Activated CD4-positive, alpha-beta T cell treated with anti-CD3 and anti-CD28 coated beads for 36 hours (primary cell): ENCODE results near the gene SGPL1. TPM values are rescaled to one million over a fixed set of nuclear protein-coding genes. Genes with fewer than 3 reads are reported as not detected.

Source experiments
- ATAC-seq: fragments of 200-7000 bp; cut with Tn5 transposase; one replicate; pipeline ENCODE4 v1.10.0; 2021; ENCODE audit warnings: mild to moderate bottlenecking, moderate library complexity
- CTCF ChIA-PET: fragments of 350-600 bp; sonication (Branson Sonifier 250); formaldehyde crosslinking; loops from one replicate; lab custom pipeline; 2021; ENCODE audit warnings: antibody characterized with exemption; lab: Charles Lee
- POLR2A ChIA-PET: fragments of 350-600 bp; sonication (Branson Sonifier 250); formaldehyde crosslinking; loops from one replicate; lab custom pipeline; 2021; ENCODE audit warnings: antibody characterized with exemption, inconsistent platforms; lab: Charles Lee
- DNase-seq: peaks from one replicate; pipeline ENCODE4 v3.0.0-alpha.2; 2020
- H3K27ac Mint-ChIP-seq: one replicate; pipeline ENCODE4 v1.8.0; 2021; ENCODE audit warnings: mixed read lengths
- H3K27me3 Mint-ChIP-seq: one replicate; pipeline ENCODE4 v1.8.0; 2021; ENCODE audit warnings: mixed read lengths
- H3K36me3 Mint-ChIP-seq: one replicate; pipeline ENCODE4 v1.8.0; 2021; ENCODE audit warnings: low read depth, mixed read lengths
- H3K4me1 Mint-ChIP-seq: one replicate; pipeline ENCODE4 v1.8.0; 2021; ENCODE audit warnings: mixed read lengths
- H3K4me3 Mint-ChIP-seq: one replicate; pipeline ENCODE4 v1.8.0; 2021; ENCODE audit warnings: mild to moderate bottlenecking, moderate library complexity, mixed read lengths
- H3K9me3 Mint-ChIP-seq: one replicate; pipeline ENCODE4 v1.8.0; 2021; ENCODE audit warnings: low read depth, mixed read lengths
- intact Hi-C, 2 experiments: fragments of 100-400 bp; cut with DNase I in 1 of 2; cut with micrococcal nuclease in 1 of 2; formaldehyde crosslinking; loops; one replicate each; pipeline versions ENCODE4 v1.14.2 to v1.15.1; 2022 to 2024; cut with DNase I, micrococcal nuclease
- total RNA-seq, 2 experiments: library from RNA; stranded (reverse); gene quantifications; one replicate each; pipeline ENCODE4 v1.2.3, GENCODE V29; 2021

Gene SGPL1
- total RNA-seq, 2 experiments from 2014 or later = 33.7 to 48.7 TPM

GRCh38 chr10:70816220-70816894, 609 bp downstream of the SGPL1 start:
- Mint-ChIP-seq H3K4me1 (peaks cover 45% of the 10 kb centered on the region), H3K27ac (peak overlapping the region; percentile 84), H3K4me3 (peak overlapping the region; percentile 83), H3K27me3 (no peaks in the 10 kb centered on the region), H3K36me3 (peaks cover 32% of the 10 kb centered on the region), H3K9me3 (no peaks in the 10 kb centered on the region)
- ChIA-PET POLR2A (interaction anchor here (0.6 to 1.6 kb wide), 3 partner anchors 17 to 332 kb away, joined by 3 to 4 read pairs (median 3); no protein-coding TSS in a partner anchor), CTCF (interaction anchor here (0.7 to 8.2 kb wide), 8 partner anchors 16 to 240 kb away, joined by 3 to 74 read pairs (median 3); no protein-coding TSS in a partner anchor)
- ATAC-seq (peak; percentile 37), DNase-seq (peak; percentile 67)
- intact Hi-C loops = loop anchor here in 1 of 2 experiments (5.0 to 10.0 kb wide), 5 partner anchors 339 to 669 kb away; partner anchors contain the start of genes PALD1, PPA1, TYSND1 and UNC5B

- Mint-ChIP-seq H3K36me3 (peaks cover 59% of the 10 kb centered on the region), H3K27ac (peak overlapping the region; percentile 86), H3K4me3 (peak overlapping the region; percentile 37), H3K9me3 (no peaks in the 10 kb centered on the region), H3K27me3 (no peaks in the 10 kb centered on the region), H3K4me1 (peaks cover 64% of the 10 kb centered on the region)
- intact Hi-C loops = loop anchor here (1.0 to 10.0 kb wide), 5 partner anchors 12 to 914 kb away; no protein-coding TSS in a partner anchor
- ATAC-seq (peak; percentile 90), DNase-seq (peak; percentile 48)
- ChIA-PET POLR2A (interaction anchor here (0.9 to 2.0 kb wide), 4 partner anchors 11 to 41 kb away, joined by 3 to 12 read pairs (median 4); no protein-coding TSS in a partner anchor), CTCF (interaction anchor here (0.6 to 8.2 kb wide), 6 partner anchors 11 to 1727 kb away, joined by 3 to 74 read pairs (median 4); no protein-coding TSS in a partner anchor)
Measured at GRCh38 chr10:70820976-70821750, 5.4 kb downstream of the SGPL1 start.

- peak overlapping the region; percentile 37 for H3K4me3 Mint-ChIP-seq
- no peak for DNase-seq
- ChIA-PET CTCF (interaction anchor here (0.6 to 8.2 kb wide), 5 partner anchors 10 to 1728 kb away, joined by 3 to 74 read pairs (median 5); no protein-coding TSS in a partner anchor), POLR2A (interaction anchor here (2.0 kb wide), 1 partner anchor 10 kb away, joined by 12 read pairs; no protein-coding TSS in a partner anchor)
- no peaks in the 10 kb centered on the region for H3K27me3 Mint-ChIP-seq
- ATAC-seq = no peak
- H3K36me3 Mint-ChIP-seq = peaks cover 60% of the 10 kb centered on the region
- H3K27ac Mint-ChIP-seq = peak overlapping the region; percentile 86
- peaks cover 73% of the 10 kb centered on the region for H3K4me1 Mint-ChIP-seq
- no peaks in the 10 kb centered on the region for H3K9me3 Mint-ChIP-seq
- intact Hi-C loops = loop anchor here in 1 of 2 experiments (10.0 kb wide), 1 partner anchor 913 kb away; no protein-coding TSS in a partner anchor
Measured at GRCh38 chr10:70822076-70822820, 6.5 kb downstream of the SGPL1 start.

GRCh38 chr10:70827086-70827757, 11.5 kb downstream of the SGPL1 start:
- Mint-ChIP-seq H3K4me3 (no peak overlapping the region), H3K27ac (peak overlapping the region; percentile 74), H3K27me3 (no peaks in the 10 kb centered on the region), H3K9me3 (no peaks in the 10 kb centered on the region), H3K4me1 (peaks cover 69% of the 10 kb centered on the region), H3K36me3 (peaks cover 53% of the 10 kb centered on the region)
- DNase-seq = no peak
- ChIA-PET CTCF (interaction anchor here (0.8 to 1.1 kb wide), 2 partner anchors 23 to 50 kb away, joined by 3 to 4 read pairs; no protein-coding TSS in a partner anchor), POLR2A (no interaction called here)
- ATAC-seq = no peak
- intact Hi-C loops = loop anchor here in 1 of 2 experiments (10.0 kb wide), 1 partner anchor 908 kb away; no protein-coding TSS in a partner anchor

- no peaks in the 10 kb centered on the region for H3K27me3 Mint-ChIP-seq
- intact Hi-C loops = loop anchor here in 1 of 2 experiments (10.0 kb wide), 1 partner anchor 906 kb away; no protein-coding TSS in a partner anchor
- peaks cover 80% of the 10 kb centered on the region for H3K4me1 Mint-ChIP-seq
- no peak for ATAC-seq
- peak overlapping the region; percentile 63 for H3K27ac Mint-ChIP-seq
- no peak overlapping the region for H3K4me3 Mint-ChIP-seq
- ChIA-PET POLR2A (no interaction called here), CTCF (interaction anchor here (1.0 to 8.0 kb wide), 4 partner anchors 11 to 49 kb away, joined by 3 to 74 read pairs (median 6); partner anchors contain the start of gene SGPL1)
- H3K9me3 Mint-ChIP-seq = no peaks in the 10 kb centered on the region
- no peak for DNase-seq
- H3K36me3 Mint-ChIP-seq = peaks cover 53% of the 10 kb centered on the region
Measured at GRCh38 chr10:70828923-70829322, 13.2 kb downstream of the SGPL1 start.

- intact Hi-C loops = loop anchor here in 1 of 2 experiments (10.0 kb wide), 1 partner anchor 905 kb away; no protein-coding TSS in a partner anchor
- no peak overlapping the region for H3K27ac Mint-ChIP-seq
- H3K36me3 Mint-ChIP-seq = peaks cover 56% of the 10 kb centered on the region
- ATAC-seq (no peak), DNase-seq (no peak)
- H3K9me3 Mint-ChIP-seq = no peaks in the 10 kb centered on the region
- no peak overlapping the region for H3K4me3 Mint-ChIP-seq
- peaks cover 83% of the 10 kb centered on the region for H3K4me1 Mint-ChIP-seq
- ChIA-PET CTCF (interaction anchor here (1.0 to 8.0 kb wide), 4 partner anchors 11 to 48 kb away, joined by 3 to 74 read pairs (median 6); partner anchors contain the start of gene SGPL1), POLR2A (no interaction called here)
- no peaks in the 10 kb centered on the region for H3K27me3 Mint-ChIP-seq
Measured at GRCh38 chr10:70829543-70829942, 13.8 kb downstream of the SGPL1 start.

- ChIA-PET CTCF (interaction anchor here (1.0 to 8.0 kb wide), 4 partner anchors 12 to 48 kb away, joined by 3 to 74 read pairs (median 6); partner anchors contain the start of gene SGPL1), POLR2A (no interaction called here)
- ATAC-seq (no peak), DNase-seq (no peak)
- no peaks in the 10 kb centered on the region for H3K9me3 Mint-ChIP-seq
- H3K36me3 Mint-ChIP-seq = peaks cover 56% of the 10 kb centered on the region
- intact Hi-C loops = loop anchor here in 1 of 2 experiments (10.0 kb wide), 2 partner anchors 1265 to 1515 kb away; no protein-coding TSS in a partner anchor
- peaks cover 88% of the 10 kb centered on the region for H3K4me1 Mint-ChIP-seq
- H3K27ac Mint-ChIP-seq = peak overlapping the region; percentile 8
- H3K27me3 Mint-ChIP-seq = no peaks in the 10 kb centered on the region
- H3K4me3 Mint-ChIP-seq = no peak overlapping the region
Measured at GRCh38 chr10:70830164-70830563, 14.4 kb downstream of the SGPL1 start.

- H3K4me1 Mint-ChIP-seq = peaks cover 87% of the 10 kb centered on the region
Measured at GRCh38 chr10:70832221-70832620, 16.5 kb downstream of the SGPL1 start.

GRCh38 chr10:70832852-70833528, 17.2 kb downstream of the SGPL1 start:
- intact Hi-C loops = loop anchor here (1.0 to 10.0 kb wide), 5 partner anchors 12 to 1518 kb away; no protein-coding TSS in a partner anchor

More at GRCh38 chr10:70832221-70832620, 16.5 kb downstream of the SGPL1 start:
- no peaks in the 10 kb centered on the region for H3K27me3 Mint-ChIP-seq
- no peaks in the 10 kb centered on the region for H3K9me3 Mint-ChIP-seq
- CTCF ChIA-PET = interaction anchor here (0.6 to 8.0 kb wide), 8 partner anchors 9 to 273 kb away, joined by 3 to 74 read pairs (median 3); partner anchors contain the start of gene SGPL1
- H3K4me3 Mint-ChIP-seq = no peak overlapping the region
- peak overlapping the region; percentile 88 for H3K27ac Mint-ChIP-seq
- no peak for DNase-seq
- no peak for ATAC-seq
- POLR2A ChIA-PET = interaction anchor here (2.1 kb wide), 1 partner anchor 11 kb away, joined by 12 read pairs; no protein-coding TSS in a partner anchor
- intact Hi-C loops = loop anchor here (2.0 to 10.0 kb wide), 3 partner anchors 253 to 1517 kb away; no protein-coding TSS in a partner anchor
- H3K36me3 Mint-ChIP-seq = peaks cover 54% of the 10 kb centered on the region

More at GRCh38 chr10:70832852-70833528, 17.2 kb downstream of the SGPL1 start:
- Mint-ChIP-seq H3K4me3 (peak overlapping the region; percentile 20), H3K4me1 (peaks cover 89% of the 10 kb centered on the region), H3K36me3 (peaks cover 57% of the 10 kb centered on the region), H3K27ac (peak overlapping the region; percentile 88), H3K27me3 (no peaks in the 10 kb centered on the region), H3K9me3 (peaks cover 7% of the 10 kb centered on the region)
- no peak for DNase-seq
- ATAC-seq = peak; percentile 74
- CTCF ChIA-PET = interaction anchor here (0.8 to 8.0 kb wide), 8 partner anchors 8 to 717 kb away, joined by 3 to 74 read pairs (median 3); partner anchors contain the start of gene SGPL1
- POLR2A ChIA-PET = interaction anchor here (1.0 to 2.1 kb wide), 3 partner anchors 12 to 16 kb away, joined by 3 to 12 read pairs (median 4); no protein-coding TSS in a partner anchor
